HG02970 (cell line): ENCODE results near the gene RPS6KB2.
"Not testable (repeated sequence)": the region's sequence is repeated elsewhere in the genome, so short reads cannot be mapped to it uniquely, and the experiment has no call there.

Experiments used
- ATAC-seq: cut with Tn5 transposase; IDR thresholded peaks from one replicate; pipeline ENCODE4 v1.9.1; 2021; ENCODE audit warnings: mild to moderate bottlenecking, moderate library complexity, moderate number of reproducible peaks; ENCODE audit not compliant: unreplicated experiment, low FRiP score

Gene RPS6KB2

DNA sequence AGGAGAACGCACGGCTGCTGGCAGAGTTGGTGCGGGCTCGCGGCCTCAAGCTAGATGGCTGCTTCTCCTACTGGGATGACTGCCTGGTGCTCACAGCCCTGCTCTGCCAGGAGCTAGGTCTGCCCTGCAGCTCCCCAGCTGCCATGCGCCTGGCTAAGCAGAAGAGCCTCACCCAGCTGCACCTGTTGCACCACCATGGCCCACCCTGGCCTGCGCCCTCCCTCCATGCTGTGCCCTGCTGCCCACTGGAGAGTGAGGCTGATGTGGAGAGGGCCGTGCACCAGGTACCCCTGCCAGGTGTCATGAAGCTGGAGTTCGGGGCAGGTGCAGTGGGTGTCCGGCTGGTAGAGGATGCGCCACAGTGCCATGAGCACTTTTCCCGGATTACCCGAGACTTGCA, 4.8 kb upstream of the RPS6KB2 start:
- no peak for ATAC-seq

DNA sequence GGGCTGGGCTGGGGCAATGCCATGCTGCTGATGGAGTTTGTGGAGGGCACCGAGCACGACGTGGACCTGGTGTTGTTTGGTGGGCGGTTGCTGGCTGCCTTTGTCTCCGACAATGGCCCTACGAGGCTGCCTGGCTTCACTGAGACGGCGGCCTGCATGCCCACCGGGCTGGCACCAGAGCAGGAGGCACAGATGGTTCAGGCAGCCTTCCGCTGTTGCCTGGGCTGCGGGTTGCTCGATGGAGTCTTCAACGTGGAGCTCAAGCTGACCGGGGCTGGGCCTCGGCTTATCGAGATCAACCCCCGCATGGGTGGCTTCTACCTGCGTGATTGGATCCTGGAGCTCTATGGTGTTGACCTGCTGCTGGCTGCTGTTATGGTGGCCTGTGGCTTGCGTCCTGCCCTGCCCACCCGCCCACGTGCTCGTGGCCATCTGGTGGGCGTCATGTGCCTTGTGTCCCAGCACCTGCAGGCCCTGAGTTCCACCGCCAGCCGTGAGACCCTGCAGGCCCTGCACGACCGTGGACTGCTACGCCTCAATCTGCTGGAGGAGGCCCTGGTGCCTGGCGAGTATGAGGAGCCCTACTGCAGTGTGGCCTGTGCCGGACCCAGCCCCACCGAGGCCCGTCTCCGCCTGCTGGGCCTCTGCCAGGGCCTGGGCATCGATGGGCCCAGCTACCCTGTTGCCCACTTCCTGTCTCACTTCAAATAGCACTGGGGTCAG, 4.2 kb upstream of the RPS6KB2 start:
- no peak for ATAC-seq

DNA sequence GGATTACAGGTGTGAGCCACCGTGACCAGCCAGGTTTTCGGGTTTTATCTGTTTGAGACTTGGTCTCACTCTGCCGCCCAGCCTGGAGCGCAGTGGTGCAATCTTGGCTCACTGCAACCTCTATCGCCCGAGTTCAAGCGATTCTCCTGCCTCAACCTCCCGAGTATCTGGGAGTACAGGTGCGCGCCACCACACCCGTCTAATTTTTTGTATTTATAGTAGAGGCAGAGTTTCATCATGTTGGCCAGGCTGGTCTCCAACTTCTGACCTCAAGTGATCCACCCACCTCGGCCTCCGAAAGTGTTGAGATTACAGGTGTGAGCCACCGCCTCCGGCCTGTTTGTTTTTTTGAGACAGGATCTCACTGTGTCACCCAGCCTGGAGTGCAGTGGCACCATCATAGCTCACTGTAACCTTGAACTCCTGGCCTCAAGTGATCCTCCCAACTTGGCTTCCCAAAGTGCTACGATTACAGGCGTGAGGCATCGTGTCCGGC, 882 bp upstream of the RPS6KB2 start:
- not testable (repeated sequence) for ATAC-seq

DNA sequence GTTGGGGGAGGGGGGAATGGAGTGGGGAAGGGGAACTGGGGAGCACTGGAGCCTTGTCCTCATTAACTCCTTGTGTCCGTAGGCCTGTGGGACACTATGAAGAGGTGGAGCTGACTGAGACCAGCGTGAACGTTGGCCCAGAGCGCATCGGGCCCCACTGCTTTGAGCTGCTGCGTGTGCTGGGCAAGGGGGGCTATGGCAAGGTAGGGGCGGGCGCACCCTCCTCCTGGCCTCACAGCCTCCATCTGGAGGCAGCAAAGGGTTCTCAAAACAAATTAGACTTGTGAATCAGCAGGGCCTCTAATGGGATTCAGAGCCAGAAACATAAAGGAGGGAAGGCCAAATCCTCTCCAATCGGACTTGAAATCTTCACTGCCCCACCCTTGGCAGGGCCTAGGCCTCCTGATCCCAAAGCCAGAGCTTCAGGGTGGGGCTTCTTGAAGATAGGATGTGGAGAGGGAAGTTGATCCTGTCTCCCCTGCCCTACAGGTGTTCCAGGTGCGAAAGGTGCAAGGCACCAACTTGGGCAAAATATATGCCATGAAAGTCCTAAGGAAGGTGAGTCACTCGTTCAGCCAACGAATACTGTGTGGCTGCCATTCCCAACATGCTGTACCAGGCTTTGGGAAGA, 859 bp downstream of the RPS6KB2 start:
- no peak for ATAC-seq

DNA sequence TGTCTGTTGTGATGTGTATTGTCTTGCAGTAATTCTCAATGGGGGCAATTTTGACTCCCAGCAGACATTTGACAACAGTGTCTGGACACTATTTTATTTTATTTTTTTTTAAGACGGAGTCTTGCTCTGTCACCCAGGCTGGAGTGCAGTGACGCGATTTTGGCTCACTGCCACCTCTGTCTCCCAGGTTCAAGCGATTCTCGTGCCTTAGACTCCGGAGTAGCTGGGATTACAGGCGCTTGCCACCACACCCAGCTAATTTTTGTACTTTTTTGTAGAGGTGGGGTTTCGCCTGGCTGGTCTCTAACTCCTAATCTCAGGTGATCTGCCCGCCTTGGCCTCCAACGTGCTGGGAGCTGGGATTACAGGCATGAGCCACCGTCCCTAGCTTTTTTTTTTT, 1.4 kb downstream of the RPS6KB2 start:
- no peak for ATAC-seq

DNA sequence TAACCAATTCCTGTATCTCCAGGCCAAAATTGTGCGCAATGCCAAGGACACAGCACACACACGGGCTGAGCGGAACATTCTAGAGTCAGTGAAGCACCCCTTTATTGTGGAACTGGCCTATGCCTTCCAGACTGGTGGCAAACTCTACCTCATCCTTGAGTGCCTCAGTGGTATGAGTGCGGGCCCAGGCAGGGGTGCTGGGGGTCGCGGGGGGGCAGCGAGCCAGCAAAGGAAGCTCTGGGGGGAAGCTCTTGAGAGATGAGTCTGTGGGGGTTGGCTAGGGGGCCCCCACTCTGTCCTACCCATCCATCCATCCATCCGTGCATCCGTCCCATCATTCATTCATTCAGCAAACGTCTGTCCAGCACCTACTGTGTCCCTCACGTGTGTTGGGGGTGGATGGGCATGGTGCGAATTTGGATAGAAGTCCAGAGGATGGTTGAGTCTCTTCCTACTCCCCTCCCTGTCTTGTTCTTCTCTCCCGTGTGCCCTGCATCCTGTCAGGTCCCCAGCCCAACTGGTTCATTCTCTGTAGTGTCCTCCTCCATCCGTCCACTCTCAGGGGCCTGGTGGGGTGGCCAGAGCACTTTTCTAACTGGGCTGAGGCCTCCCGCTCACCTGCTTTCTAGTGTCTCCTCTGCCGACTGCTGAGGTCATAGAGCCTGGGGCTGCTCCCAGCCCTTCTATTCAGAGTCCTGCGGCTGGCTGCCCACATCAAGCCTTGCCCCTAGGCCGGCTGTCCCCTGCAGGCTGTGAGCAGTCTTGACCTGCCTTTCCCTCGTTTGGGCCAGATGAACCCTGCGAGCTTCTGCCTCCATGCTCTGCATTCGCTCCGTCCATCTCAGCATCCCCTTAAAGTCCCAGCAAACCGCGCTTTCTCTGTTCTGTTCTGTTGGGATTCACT, 3.3 kb downstream of the RPS6KB2 start:
- no peak for ATAC-seq

DNA sequence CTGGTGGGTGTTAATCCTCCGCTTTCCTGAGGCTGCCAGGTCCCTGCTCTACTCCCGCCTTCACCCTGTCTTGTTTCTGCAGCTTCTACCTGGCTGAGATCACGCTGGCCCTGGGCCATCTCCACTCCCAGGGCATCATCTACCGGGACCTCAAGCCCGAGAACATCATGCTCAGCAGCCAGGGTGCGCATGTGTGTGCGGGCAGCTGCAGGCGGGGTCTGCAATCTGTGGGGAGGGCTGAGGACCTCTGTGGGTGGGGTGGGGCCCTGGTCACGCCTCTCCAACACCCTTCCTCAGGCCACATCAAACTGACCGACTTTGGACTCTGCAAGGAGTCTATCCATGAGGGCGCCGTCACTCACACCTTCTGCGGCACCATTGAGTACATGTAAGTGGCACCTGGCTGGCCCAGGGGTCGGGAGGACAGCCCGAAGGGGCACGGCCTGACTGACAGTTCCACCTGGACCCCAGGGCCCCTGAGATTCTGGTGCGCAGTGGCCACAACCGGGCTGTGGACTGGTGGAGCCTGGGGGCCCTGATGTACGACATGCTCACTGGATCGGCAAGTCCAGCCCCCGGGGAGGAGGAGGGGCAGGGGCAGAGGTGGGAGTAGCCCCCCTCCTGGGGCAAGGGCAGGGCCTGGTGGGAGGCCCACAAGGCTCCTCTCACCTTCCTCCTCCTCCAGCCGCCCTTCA, 4.5 kb downstream of the RPS6KB2 start:
- ATAC-seq: no peak

DNA sequence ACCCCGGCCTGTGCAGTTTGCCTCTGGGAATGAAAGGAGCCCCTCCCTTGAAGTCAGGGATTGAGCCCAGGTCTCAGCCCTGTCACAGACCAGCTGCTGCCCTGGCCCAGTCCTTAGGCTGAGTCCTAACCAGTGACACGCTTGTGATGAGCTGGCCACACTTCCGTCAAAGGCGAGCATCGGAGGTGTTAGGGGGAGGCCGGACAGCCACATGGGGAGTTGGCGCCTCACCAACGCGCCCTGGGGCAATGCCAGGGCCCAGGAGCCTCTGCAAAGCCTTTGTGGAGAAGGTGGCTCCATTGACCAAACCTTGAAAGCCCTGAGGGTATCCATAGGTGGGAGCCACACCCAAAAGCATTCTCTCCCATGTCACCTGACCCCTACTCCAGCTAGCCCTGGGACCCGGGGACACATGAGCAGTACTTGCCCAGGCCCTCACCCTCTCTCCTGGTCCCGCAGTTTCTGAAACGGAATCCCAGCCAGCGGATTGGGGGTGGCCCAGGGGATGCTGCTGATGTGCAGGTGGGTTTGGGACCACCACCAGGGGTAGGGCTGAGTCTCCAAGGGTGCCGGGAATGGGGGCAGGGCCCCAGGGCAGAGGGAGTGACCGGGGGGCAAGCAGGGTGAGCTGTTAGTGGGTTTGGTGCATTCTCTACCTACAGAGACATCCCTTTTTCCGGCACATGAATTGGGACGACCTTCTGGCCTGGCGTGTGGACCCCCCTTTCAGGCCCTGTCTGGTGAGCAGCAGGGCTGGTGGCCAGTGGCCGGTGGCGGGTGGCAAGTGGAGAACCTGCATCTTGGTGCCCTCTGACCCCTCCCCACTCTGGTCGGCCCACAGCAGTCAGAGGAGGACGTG, 5.5 kb downstream of the RPS6KB2 start:
- no peak for ATAC-seq

DNA sequence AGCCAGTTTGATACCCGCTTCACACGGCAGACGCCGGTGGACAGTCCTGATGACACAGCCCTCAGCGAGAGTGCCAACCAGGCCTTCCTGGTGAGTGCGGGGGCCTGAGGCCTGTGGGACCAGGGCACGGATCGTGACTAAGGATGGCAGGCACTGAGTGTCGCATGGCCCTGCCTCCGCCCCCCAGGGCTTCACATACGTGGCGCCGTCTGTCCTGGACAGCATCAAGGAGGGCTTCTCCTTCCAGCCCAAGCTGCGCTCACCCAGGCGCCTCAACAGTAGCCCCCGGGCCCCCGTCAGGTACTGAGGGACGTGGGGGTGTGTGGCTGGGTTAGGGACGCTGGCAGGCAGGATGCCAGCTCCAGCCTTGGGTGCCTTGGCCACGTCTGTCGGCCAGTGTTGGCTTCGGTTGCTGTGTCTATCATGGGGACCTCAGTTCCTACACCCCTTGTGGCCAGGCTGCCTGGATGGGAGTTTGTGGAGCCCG, 6.1 kb downstream of the RPS6KB2 start:
- ATAC-seq: no peak

DNA sequence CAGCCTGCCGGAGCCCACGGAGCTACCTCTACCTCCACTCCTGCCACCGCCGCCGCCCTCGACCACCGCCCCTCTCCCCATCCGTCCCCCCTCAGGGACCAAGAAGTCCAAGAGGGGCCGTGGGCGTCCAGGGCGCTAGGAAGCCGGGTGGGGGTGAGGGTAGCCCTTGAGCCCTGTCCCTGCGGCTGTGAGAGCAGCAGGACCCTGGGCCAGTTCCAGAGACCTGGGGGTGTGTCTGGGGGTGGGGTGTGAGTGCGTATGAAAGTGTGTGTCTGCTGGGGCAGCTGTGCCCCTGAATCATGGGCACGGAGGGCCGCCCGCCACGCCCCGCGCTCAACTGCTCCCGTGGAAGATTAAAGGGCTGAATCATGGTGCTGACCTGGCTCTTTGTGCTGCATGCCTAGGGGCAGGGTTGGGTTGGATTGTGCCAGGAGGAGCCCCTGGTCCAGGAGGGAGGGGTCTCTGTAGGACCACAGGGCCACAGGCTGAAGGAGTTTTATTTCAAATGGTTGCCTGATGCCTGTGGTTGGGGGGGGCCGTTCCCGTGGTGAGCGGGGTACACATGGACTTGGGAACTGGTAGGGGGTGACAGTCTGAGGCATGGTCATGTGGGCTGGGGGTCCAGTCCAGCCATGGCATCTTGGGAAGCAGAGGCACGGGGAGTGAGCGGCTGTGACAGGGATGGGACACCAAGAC, 6.9 kb downstream of the RPS6KB2 start:
- ATAC-seq: no peak

DNA sequence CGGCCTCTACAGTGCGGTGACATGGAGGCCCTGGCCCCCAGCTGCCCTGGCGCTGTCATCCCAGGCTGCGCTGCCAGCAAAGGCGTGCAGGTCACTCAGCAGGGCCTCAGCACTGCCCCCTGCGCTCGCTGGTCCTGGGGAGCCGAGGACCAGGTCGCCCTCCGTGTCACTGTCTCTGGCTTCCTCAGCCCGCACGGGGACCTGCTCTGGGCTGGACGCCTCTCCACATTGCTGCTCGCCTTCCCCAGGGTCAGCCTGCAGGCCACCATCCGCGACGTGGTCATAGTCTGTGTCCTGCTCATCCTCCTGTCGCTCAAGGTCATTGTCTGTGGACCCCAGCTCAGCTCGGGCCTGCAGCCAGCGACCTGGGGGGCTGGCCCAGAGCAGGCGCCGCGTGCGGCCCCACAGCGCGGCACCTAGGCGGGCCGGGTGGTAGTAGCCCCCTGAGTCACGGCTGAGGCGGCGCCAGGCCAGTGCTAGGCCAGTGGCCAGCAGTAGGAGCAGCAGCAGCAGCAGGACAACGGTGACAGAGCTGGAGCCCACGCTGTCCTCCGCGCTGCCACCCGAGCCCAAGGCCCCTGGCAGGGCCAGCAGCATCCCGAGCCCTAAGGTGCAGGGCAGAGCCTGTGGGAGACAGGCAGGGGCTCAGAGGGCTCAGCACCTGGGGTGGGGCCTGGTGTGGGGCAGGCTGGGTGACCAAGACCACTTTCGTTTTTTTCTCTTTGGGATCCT, 7.6 kb downstream of the RPS6KB2 start:
- ATAC-seq: no peak

DNA sequence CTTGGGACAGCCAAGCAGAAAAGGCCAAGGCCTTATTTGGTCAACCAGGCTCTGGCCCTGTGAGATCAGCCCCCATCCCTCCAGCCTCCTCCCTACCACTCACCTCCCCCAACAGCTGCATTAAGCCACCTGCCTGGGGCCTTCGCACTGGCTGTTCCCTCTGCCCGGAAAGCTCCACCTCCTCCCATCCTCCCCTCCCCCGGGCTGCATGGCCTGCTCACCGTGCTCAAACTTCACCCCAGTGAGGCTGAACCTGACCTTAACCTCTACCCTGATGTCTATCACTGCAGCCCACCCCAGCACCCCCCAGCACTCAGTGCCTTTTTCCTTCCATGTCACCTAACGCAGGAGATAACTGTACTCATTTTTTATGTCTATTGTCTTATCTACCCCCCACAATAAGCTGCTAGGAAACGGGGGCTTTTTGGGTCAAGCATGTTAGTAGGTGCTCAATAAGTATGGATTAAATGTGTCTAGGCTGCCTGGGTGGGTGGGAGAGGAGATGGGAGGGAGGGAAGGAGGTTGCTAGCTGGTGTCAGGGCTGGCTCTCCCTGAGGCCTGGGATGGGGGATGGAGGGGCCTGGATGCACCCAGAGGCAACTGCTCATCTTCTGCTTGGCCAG, 8.3 kb downstream of the RPS6KB2 start:
- ATAC-seq: no peak

DNA sequence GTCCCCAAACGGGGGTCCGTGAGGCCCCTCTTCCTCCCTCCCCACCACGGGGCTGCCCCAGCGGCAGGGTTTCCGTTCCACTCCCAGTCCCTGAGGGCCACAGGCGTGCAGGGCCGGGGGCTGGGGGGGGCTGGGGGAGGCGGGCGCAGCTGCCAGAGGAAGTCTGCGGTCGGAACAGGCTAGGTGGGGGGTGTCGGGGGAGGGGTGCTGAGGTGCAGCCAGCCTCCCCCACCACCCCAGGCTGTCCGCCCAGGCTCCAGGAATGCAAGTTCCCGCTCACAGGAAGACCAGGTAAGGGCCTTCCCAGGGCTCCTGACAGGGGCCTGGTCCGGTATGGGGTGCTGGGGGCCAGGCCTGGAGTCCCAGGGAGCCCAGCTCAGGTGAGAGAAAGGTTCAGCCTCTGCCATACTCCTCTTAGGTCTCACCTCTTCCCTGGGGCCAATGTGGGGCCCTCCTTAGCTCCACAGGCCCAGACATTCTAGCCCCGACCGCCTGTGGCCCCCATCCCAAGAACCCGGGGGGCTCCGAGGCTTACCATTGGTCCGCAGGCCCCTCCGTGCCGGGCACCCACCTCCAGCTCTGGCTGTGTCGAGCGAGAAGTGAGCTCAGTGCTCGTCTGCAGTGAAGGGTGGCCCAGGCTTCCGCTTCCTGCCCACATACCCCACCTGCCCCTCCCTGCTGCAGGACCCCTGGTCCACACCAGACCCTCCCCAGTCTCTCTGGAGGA, 9.0 kb downstream of the RPS6KB2 start, which contains the start of gene PTPRCAP:
Gene PTPRCAP (minus strand): TSS at position 601 of the 727 bp plus-strand sequence. CDS start 63 bp downstream, at position 538.
- no peak for ATAC-seq

DNA sequence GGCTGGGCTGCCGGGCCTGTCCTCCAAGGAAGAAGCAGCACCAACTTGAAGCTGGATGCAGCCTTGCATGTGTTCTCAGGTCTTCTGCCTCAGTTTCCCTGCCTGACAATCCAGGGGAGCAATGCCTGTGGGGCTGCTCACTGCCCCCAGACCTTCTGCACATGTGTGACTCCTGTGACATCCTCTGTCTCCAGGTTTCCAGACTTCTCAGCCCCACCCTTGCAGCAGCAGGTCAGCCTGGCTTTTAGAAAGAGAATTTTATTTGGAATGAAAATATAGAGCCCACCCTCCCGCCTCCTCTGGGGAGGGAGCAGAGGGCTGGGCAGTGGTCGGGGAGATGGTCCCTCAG, 9.5 kb downstream of the RPS6KB2 start:
- ATAC-seq: no peak

DNA sequence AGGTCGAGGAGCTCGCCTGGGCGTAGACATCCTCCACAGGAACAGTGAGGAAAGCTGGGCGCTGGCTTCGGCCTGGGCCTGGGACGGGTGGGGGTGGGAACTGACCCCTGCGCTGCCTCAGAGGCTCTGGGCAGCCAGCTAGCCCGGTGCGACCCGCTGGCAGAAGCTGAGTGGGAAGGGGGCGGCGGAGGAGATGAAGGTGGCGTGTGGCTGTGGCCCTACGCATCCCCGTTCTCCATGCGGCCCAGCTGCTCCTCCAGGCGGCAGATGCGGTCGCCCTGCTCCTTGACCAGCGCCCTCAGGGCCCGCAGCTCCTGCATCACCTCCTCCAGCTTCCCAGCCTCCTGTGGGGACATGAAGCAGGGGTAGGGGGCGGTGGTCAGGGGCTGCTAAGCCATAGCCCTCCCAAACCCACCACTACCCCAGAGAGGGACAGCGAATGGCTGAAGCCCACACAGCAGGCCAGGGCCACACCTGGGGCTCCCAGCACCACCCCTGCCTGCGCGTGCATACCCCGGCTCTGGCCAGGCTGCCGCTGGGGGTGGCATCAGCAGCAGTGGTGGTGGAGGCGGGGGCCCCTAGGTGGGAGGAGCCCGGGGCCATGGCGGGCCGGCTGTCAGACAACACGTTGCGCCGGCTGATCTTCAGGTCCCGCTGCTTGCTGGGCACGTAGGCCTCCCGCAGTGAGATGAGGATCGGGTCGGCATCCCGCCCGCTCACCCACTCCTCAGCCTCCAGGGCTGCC, 10.0 kb downstream of the RPS6KB2 start:
- no peak for ATAC-seq
